ENCODE measurements around the gene MGAT5. TPM values are rescaled to one million over a fixed set of nuclear protein-coding genes. Genes with fewer than 3 reads are reported as not detected.

MGAT5 gene
- total RNA-seq, 1 donor from 2014 or later = 54.4 TPM

- DNase-seq (no peak), ATAC-seq (no peak)
- Histone ChIP-seq H3K36me3 (no peaks in the 10 kb centered on the region), H3K27ac (no peak overlapping the region), H3K4me1 (no peaks in the 10 kb centered on the region), H3K9me3 (no peaks in the 10 kb centered on the region), H3K27me3 (no peaks in the 10 kb centered on the region), H3K4me3 (no peak overlapping the region)
- TF ChIP-seq CTCF (IDR thresholded peaks at IDR 0.05) = no peak
- intact Hi-C loops (cut with DNase I) = no loop called here
These were observed 25.5 kb downstream of the MGAT5 start for GRCh38 chr2:134279417-134279816.

DNA sequence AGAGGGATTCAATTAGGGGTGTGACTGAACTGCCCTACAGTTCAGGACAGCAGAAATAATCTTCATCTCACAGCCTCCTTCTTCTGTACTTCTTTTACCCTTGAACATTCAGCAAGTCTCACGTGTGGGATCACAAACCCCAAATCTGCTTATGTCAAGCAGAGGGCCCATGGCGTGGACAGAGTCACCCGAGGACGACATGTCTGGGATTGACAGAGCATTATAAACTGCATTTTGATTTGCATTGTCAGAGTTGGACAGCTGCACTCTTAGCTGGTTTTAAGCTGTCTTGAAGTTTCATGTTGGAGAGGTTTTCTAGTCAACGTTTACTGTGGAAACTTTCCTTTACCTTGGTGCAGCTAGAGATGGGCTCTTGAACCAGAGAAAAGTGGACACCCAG lies 26.4 kb downstream of the MGAT5 start:
- Histone ChIP-seq H3K36me3 (no peaks in the 10 kb centered on the region), H3K9me3 (no peaks in the 10 kb centered on the region), H3K27ac (no peak overlapping the region), H3K4me1 (no peaks in the 10 kb centered on the region), H3K27me3 (no peaks in the 10 kb centered on the region), H3K4me3 (no peak overlapping the region)
- DNase-seq (no peak), ATAC-seq (no peak)
- intact Hi-C loops (cut with DNase I) = no loop called here
- no peak for TF ChIP-seq CTCF (IDR thresholded peaks at IDR 0.05)

DNA sequence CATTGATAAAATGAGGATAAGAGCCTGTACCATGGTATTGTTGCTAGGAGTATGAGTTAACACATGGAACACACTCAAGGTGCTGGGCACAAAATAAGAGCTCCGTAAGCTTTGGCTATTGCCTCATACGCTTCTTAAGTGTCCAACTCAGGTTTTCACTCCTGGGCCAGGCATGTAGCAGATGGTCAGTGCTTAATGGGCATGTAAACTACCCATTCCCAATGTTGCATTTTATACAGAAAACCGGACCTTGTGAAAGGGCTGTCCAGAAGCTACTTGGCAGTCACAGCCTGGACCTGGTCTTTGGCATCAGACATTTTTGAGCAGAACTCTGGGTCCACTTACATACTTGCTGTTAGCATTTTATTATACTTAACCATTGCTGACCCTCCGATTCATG lies 26.9 kb downstream of the MGAT5 start:
- no peak for DNase-seq
- no peak for ATAC-seq
- no peaks in the 10 kb centered on the region for H3K4me1 ChIP-seq
- intact Hi-C loops (cut with DNase I) = no loop called here
- no peak overlapping the region for H3K27ac ChIP-seq
- no peaks in the 10 kb centered on the region for H3K36me3 ChIP-seq
- no peak overlapping the region for H3K4me3 ChIP-seq
- no peaks in the 10 kb centered on the region for H3K27me3 ChIP-seq
- no peaks in the 10 kb centered on the region for H3K9me3 ChIP-seq
- TF ChIP-seq CTCF (IDR thresholded peaks at IDR 0.05) = no peak

DNA sequence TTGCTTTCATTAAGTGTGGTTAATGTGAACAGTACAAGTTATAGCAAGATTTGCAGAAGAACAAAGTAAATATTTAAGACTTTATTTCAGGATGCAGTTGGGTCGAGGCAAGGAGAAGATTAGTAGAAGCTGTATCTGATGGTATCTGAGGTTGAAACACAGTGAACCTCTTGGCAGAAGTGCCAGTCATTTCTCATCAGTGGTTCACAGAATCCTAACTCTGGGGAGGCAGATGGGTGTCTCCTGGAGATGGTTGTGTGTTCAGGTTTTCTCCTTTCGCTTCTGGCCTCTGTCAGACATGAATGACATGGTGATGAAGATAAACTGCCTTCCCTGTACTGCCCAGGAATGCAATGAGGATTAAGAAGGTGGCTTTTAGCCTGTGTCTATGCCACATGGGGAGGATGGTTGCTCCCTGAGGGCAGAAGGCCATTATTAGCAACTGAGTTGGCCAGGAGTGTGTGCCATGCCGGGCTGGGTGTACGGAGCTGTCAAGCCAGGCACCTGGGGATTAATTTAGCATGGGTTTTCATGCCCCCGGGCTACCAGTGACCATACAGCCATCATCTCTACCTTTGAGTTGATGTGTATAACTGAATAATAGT lies 28.0 kb downstream of the MGAT5 start:
- ATAC-seq = no peak
- intact Hi-C loops (cut with DNase I) = no loop called here

GRCh38 chr2:134282629-134283400 lies 28.9 kb downstream of the MGAT5 start:
- Histone ChIP-seq H3K36me3 (no peaks in the 10 kb centered on the region), H3K27me3 (no peaks in the 10 kb centered on the region), H3K4me1 (no peaks in the 10 kb centered on the region), H3K9me3 (no peaks in the 10 kb centered on the region), H3K4me3 (no peak overlapping the region), H3K27ac (no peak overlapping the region)
- intact Hi-C loops (cut with DNase I) = no loop called here
- TF ChIP-seq CTCF (IDR thresholded peaks at IDR 0.05) = no peak
- DNase-seq (no peak), ATAC-seq (peak; percentile 37)

More for the DNA sequence above, 28.0 kb downstream of the MGAT5 start:
- H3K36me3 ChIP-seq = no peaks in the 10 kb centered on the region
- no peak overlapping the region for H3K4me3 ChIP-seq
- TF ChIP-seq CTCF (IDR thresholded peaks at IDR 0.05) = no peak
- no peak for DNase-seq
- H3K27me3 ChIP-seq = no peaks in the 10 kb centered on the region
- no peaks in the 10 kb centered on the region for H3K4me1 ChIP-seq
- no peak overlapping the region for H3K27ac ChIP-seq
- no peaks in the 10 kb centered on the region for H3K9me3 ChIP-seq

Data from upper lobe of right lung (tissue), 1 donor.